Neural cell (in vitro differentiated cells): Measurements from ENCODE around the gene SIL1.

Experiments used
- CTCF ChIP-seq: fragments of 450-650 bp; IDR thresholded peaks from 2 replicates; pipeline ENCODE4 v1.5.1; 2014; ENCODE audit warnings: antibody characterized with exemption, mild to moderate bottlenecking, moderate library complexity; ENCODE audit not compliant: poor library complexity, severe bottlenecking
- POLR2AphosphoS5 ChIP-seq: IDR thresholded peaks from 2 replicates; pipeline ENCODE4 v1.6.1; 2012
- REST ChIP-seq: IDR thresholded peaks from 2 replicates; pipeline ENCODE4 v1.6.1; 2012; ENCODE audit warnings: borderline replicate concordance
- SMC3 ChIP-seq: fragments of 450-650 bp; conservative IDR thresholded peaks from 2 replicates; pipeline ENCODE4 v1.6.1; 2014; ENCODE audit warnings: antibody characterized with exemption, mild to moderate bottlenecking, moderate library complexity; ENCODE audit not compliant: poor library complexity
- TAF1 ChIP-seq: IDR thresholded peaks from 2 replicates; pipeline ENCODE4 v1.6.1; 2012; ENCODE audit warnings: low read depth

GRCh38 chr5:139121120-139121519 is 77.0 kb downstream of the SIL1 start:
- TF ChIP-seq CTCF: no peak
- no peak for TF ChIP-seq TAF1
- no peak for TF ChIP-seq POLR2AphosphoS5
- TF ChIP-seq REST: no peak
- TF ChIP-seq SMC3: no peak
